Heart right ventricle (tissue), 16 donors: Measurements from ENCODE around the gene MAP3K2. TPM values are rescaled to one million over a fixed set of nuclear protein-coding genes. Genes with fewer than 3 reads are reported as not detected.
A peak's percentile ranks its signal among the peaks of the same experiment; 100 is the strongest.

Source experiments
- ATAC-seq, 8 donors: fragments of 200-7000 bp; cut with Tn5 transposase; one replicate each; pipeline ENCODE4 v1.9.1; 2020; ENCODE audit warnings: mild to moderate bottlenecking in 8 of 8, moderate library complexity in 8 of 8, moderate number of reproducible peaks in 1 of 8
- DNase-seq, 2 donors: peaks; one replicate each; pipeline ENCODE4 v3.0.0-alpha.2; 2020
- H3K27ac ChIP-seq, 10 donors: fragments of 200-600 bp; sonication (generic) in 2 of 10; one replicate each; pipeline versions ENCODE4 v1.5.0 to v1.8.0; 2020 to 2022; ENCODE audit warnings: mild to moderate bottlenecking in 3 of 10
- H3K27me3 ChIP-seq, 7 donors: fragments of 200-600 bp; one replicate each; pipeline ENCODE4 v1.8.0; 2021 to 2022; ENCODE audit warnings: mild to moderate bottlenecking in 2 of 7
- H3K36me3 ChIP-seq, 9 donors: fragments of 200-600 bp; sonication (generic) in 1 of 9; one replicate each; pipeline versions ENCODE4 v1.5.0 to v1.8.0; 2020 to 2022; ENCODE audit warnings: mild to moderate bottlenecking in 2 of 9
- H3K4me1 ChIP-seq, 9 donors: fragments of 200-600 bp; sonication (generic) in 1 of 9; one replicate each; pipeline versions ENCODE4 v1.5.0 to v1.8.0; 2020 to 2022; ENCODE audit warnings: mild to moderate bottlenecking in 4 of 9
- H3K4me3 ChIP-seq, 10 donors: fragments of 200-600 bp; sonication (generic) in 2 of 10; one replicate each; pipeline versions ENCODE4 v1.5.0 to v1.8.0; 2020 to 2022; ENCODE audit warnings: mild to moderate bottlenecking in 7 of 10, moderate library complexity in 2 of 10
- H3K9me3 ChIP-seq, 11 donors: fragments of 200-600 bp in 10 of 11; sonication (generic) in 2 of 11; one replicate each; pipeline versions ENCODE4 v1.5.0 to v1.8.0; 2013 to 2022; ENCODE audit warnings: mild to moderate bottlenecking in 2 of 11, control low read depth in 1 of 11, moderate library complexity in 1 of 11
- CTCF ChIP-seq, 9 donors: fragments of 200-600 bp; sonication (generic) in 2 of 9; IDR thresholded peaks; one replicate each; pipeline versions ENCODE4 v1.5.0 to v1.8.0; 2021 to 2022; ENCODE audit warnings: antibody characterized with exemption in 9 of 9, mild to moderate bottlenecking in 5 of 9, moderate library complexity in 1 of 9
- WGBS, 2 donors: extraction: QIAGEN DNeasy Blood & Tissue Kit; methylation state at CpG; one replicate each; pipeline ENCODE4 v1.1.7; 2013; ENCODE audit warnings: inconsistent platforms in 1 of 2; 5-methylcytosine and 5-hydroxymethylcytosine counted together
- intact Hi-C, 10 donors: fragments of 100-400 bp; cut with DNase I; formaldehyde crosslinking; loops; one replicate each; pipeline versions ENCODE4 v1.11.1 to v1.14.2; 2022
- polyA plus RNA-seq, 2 donors: library from polyadenylated mRNA; stranded (reverse); fragments of 200-250 nt; gene quantifications; one replicate each; pipeline ENCODE4 v1.2.3, GENCODE V29; 2013
- total RNA-seq, 10 donors: library from RNA; stranded (reverse); fragmentation: NEBNext Ultra II Directional in 3 of 10; extraction: Animal tissue kit (Norgen Biotek cat#: 25700) in 3 of 10; gene quantifications; one replicate each; pipeline versions ENCODE4 v1.2.1 to v1.2.4, GENCODE V29; 2021 to 2023
- donor health status: Arrhythmogenic right ventricular cardiomyopathy.
- donor health status: ischemic (EF 13 %, LVEDD 7.1; RV severe dilation, severe dysfunction).
- donor health status: healthy with polysubstance abuse.
- donor health status: DM: no; HTN: yes; CAD: no.
- donor health status: DM: no; HTN: no; CAD: no.
- donor health status: ischemic (EF 25% LVEDD 6.9; RV normal size, moderate dysfunction).
- donor health status: ischemic (EF 25% LVEDD 5.7; RV mildly dilated, moderate dysfunction).
- donor health status: healthy.
- donor health status: DM: yes; HTN: yes; CAD: no.
- donor health status: Ischemic cardiomyopathy.
- donor health status: ischemic (EF 35%, LVEDD 5.7; RV mildly dilated, moderate dysfunction).
- donor health status: nonischemic (EF 11% LVEDD 7.7; RV severe dilation, severe dysfunction).
- donor health status: DM: yes; HTN: yes; CAD: no.
- donor health status: PGD.
- donor health status: ischemic (EF 29% LVEDD 5.4; RV normal size, mild dysfunction).
- donor health status: nonischemic (EF 23%, LVEDD 6.1; RV moderate dilation, normal function).

The MAP3K2 gene
- total and polyA plus RNA-seq, 12 donors = 2.9 to 30.9 (median 25.2) TPM

- ATAC-seq (no peak), DNase-seq (no peak)
- Histone ChIP-seq H3K27ac (no peak overlapping the region), H3K9me3 (no peaks in the 10 kb centered on the region), H3K36me3 (no peaks in the 10 kb centered on the region), H3K27me3 (peaks cover 4 to 44% (median 37%) of the 10 kb centered on the region in 7 donors), H3K4me3 (no peak overlapping the region), H3K4me1 (peaks cover 0 to 17% (median 14%) of the 10 kb centered on the region in 9 donors)
- no peak for TF ChIP-seq CTCF (IDR thresholded peaks at IDR 0.05)
- 83 to 86% methylated on average over 13 of the region's 13 CpGs for WGBS, 2 donors
- intact Hi-C loops = no loop called here
Measured at GRCh38 chr2:127424598-127425520, 37.1 kb upstream of the MAP3K2 start.

- H3K4me1 ChIP-seq = peaks cover 0 to 17% (median 14%) of the 10 kb centered on the region in 9 donors
- H3K36me3 ChIP-seq = no peaks in the 10 kb centered on the region
- peaks cover 4 to 49% (median 37%) of the 10 kb centered on the region in 7 donors for H3K27me3 ChIP-seq
- H3K27ac ChIP-seq = no peak overlapping the region
- no peak for ATAC-seq
- H3K4me3 ChIP-seq = peak overlapping the region in 4 of 10 donors; percentile 17 to 42 (median 37)
- no peaks in the 10 kb centered on the region for H3K9me3 ChIP-seq
- intact Hi-C loops = no loop called here
- TF ChIP-seq CTCF (IDR thresholded peaks at IDR 0.05) = no peak
- no peak for DNase-seq
- 61 to 65% methylated on average over 1 of the region's 1 CpG for WGBS, 2 donors
Measured at GRCh38 chr2:127423880-127424279, 36.1 kb upstream of the MAP3K2 start.

- H3K27me3 ChIP-seq = peaks cover 4 to 49% (median 37%) of the 10 kb centered on the region in 7 donors
Measured at GRCh38 chr2:127423478-127423843, 35.7 kb upstream of the MAP3K2 start.

More at GRCh38 chr2:127423478-127423843, 35.7 kb upstream of the MAP3K2 start:
- no peaks in the 10 kb centered on the region for H3K36me3 ChIP-seq
- H3K4me1 ChIP-seq = peaks cover 0 to 17% (median 14%) of the 10 kb centered on the region in 9 donors
- no peak overlapping the region for H3K27ac ChIP-seq
- peak overlapping the region in 8 of 10 donors; percentile 14 to 42 (median 33) for H3K4me3 ChIP-seq
- 2 to 3% methylated on average over 27 to 29 of the region's 29 CpGs for WGBS, 2 donors
- peak in 1 of 8 donors; percentile 28 for ATAC-seq
- DNase-seq = no peak
- intact Hi-C loops = no loop called here
- no peaks in the 10 kb centered on the region for H3K9me3 ChIP-seq
- TF ChIP-seq CTCF (IDR thresholded peaks at IDR 0.05) = no peak
